K562 (cell line): Measurements from ENCODE around the gene RETREG1. TPM values are rescaled to one million over a fixed set of nuclear protein-coding genes. Genes with fewer than 3 reads are reported as not detected.

Experiments
- CC2D1A ChIP-seq: fragments of 450-650 bp; IDR thresholded peaks from 2 replicates; pipeline ENCODE4 v1.6.1; 2017; ENCODE audit warnings: mild to moderate bottlenecking
- CREB5 ChIP-seq: fragments of 250-450 bp; sonication (Bioruptor Pico); IDR thresholded peaks from 2 replicates; pipeline ENCODE4 v1.5.0; 2020; ENCODE audit warnings: mild to moderate bottlenecking
- E2F6 ChIP-seq, 2 experiments: IDR thresholded peaks; 2 replicates each; pipeline ENCODE4 v1.6.1; 2011; ENCODE audit warnings: borderline replicate concordance in 1 of 2, control low read depth in 1 of 2, low read depth in 1 of 2, low read length in 1 of 2, mild to moderate bottlenecking in 1 of 2, mixed read lengths in 1 of 2, moderate library complexity in 1 of 2; ENCODE audit not compliant: insufficient read depth in 1 of 2, insufficient read length in 1 of 2, poor library complexity in 1 of 2, severe bottlenecking in 1 of 2; ENCODE audit errors: extremely low read depth in 1 of 2
- HNRNPUL1 ChIP-seq: fragments of 200-400 bp; formaldehyde crosslinking; IDR thresholded peaks from 2 replicates; pipeline ENCODE4 v1.6.1; 2017; ENCODE audit warnings: low read length
- KAT7 ChIP-seq: sonication (generic); formaldehyde crosslinking; IDR thresholded peaks from 2 replicates; pipeline ENCODE4 v1.8.0; 2022; ENCODE audit warnings: missing genetic modification reagents, mild to moderate bottlenecking, borderline replicate concordance
- NCOR1 ChIP-seq: fragments of 450-650 bp; IDR thresholded peaks from 2 replicates; pipeline ENCODE4 v1.6.1; 2016; ENCODE audit warnings: mild to moderate bottlenecking, moderate library complexity
- ZNF318 ChIP-seq, 2 experiments: fragments of 450-650 bp; IDR thresholded peaks; 2 replicates each; pipeline ENCODE4 v1.6.1; 2016; ENCODE audit warnings: mild to moderate bottlenecking in 2 of 2, borderline replicate concordance in 1 of 2, low read depth in 1 of 2, moderate library complexity in 1 of 2
- polyA plus RNA-seq, 8 experiments: library from polyadenylated mRNA; depleted of rRNA in 4 of 8; stranded (reverse) in 5 of 8; unstranded in 3 of 8; fragments of >200 nt; fragmentation: Nextera tagmentation in 2 of 8; fragmentation: Illumina TruSeq in 1 of 8; extraction: Ambion mirVana in 2 of 8; extraction: Trizol in 1 of 8; gene quantifications; 2 replicates each; pipeline versions ENCODE4 v1.2.1 to v1.2.3, GENCODE V29; 2011 to 2014; ENCODE audit warnings: inconsistent platforms in 1 of 8, missing spikeins in 1 of 8
- total RNA-seq, 7 experiments: library from RNA; depleted of rRNA in 6 of 7; stranded (reverse); fragments of >200 nt in 6 of 7; fragmentation: Illumina TruSeq in 2 of 7; extraction: Trizol in 2 of 7; gene quantifications; 2 replicates each; pipeline versions ENCODE4 v1.2.1 to v1.2.3, GENCODE V29; 2011 to 2021; ENCODE audit warnings: low replicate concordance in 1 of 7

RETREG1 gene
- total and polyA plus RNA-seq, 9 of the 15 experiments (the other 6 are each of a cell fraction or from before 2014, with no cell fraction given), result 0.01 to 0.20 (median 0.08) TPM; not detected in 5

- TF ChIP-seq ZNF318 (IDR thresholded peaks at IDR 0.05; ENCODE audit: borderline replicate concordance in 1 of 2, low read depth in 1 of 2), result no peak
- no peak for TF ChIP-seq CC2D1A
- TF ChIP-seq NCOR1, result no peak
- TF ChIP-seq HNRNPUL1, result no peak
- TF ChIP-seq E2F6 (IDR thresholded peaks at IDR 0.05; ENCODE audit: borderline replicate concordance in 1 of 2, extremely low read depth in 1 of 2, insufficient read depth in 1 of 2, insufficient read length in 1 of 2, low read depth in 1 of 2, low read length in 1 of 2, poor library complexity in 1 of 2, severe bottlenecking in 1 of 2), result peak; percentile 15 to 18
- TF ChIP-seq CREB5, result no peak
- TF ChIP-seq KAT7 (CRISPR knock-in tag), result no peak; the same call in 1 of the 2 replicates
Measured at GRCh38 chr5:16465544-16466432, 151.0 kb downstream of the RETREG1 start, which contains the start of gene ZNF622 (continued).
